Activated CD8-positive, alpha-beta memory T cell treated with anti-CD3 and anti-CD28 coated beads, Interleukin-2, amount 50 U/mL, for 24 hours (primary cell): ENCODE data around the gene ERFE.

Experiments
- DNase-seq: peaks from one replicate; pipeline ENCODE4 v3.0.0-alpha.2; 2020; ENCODE audit errors: extremely low read depth

ERFE gene

DNA sequence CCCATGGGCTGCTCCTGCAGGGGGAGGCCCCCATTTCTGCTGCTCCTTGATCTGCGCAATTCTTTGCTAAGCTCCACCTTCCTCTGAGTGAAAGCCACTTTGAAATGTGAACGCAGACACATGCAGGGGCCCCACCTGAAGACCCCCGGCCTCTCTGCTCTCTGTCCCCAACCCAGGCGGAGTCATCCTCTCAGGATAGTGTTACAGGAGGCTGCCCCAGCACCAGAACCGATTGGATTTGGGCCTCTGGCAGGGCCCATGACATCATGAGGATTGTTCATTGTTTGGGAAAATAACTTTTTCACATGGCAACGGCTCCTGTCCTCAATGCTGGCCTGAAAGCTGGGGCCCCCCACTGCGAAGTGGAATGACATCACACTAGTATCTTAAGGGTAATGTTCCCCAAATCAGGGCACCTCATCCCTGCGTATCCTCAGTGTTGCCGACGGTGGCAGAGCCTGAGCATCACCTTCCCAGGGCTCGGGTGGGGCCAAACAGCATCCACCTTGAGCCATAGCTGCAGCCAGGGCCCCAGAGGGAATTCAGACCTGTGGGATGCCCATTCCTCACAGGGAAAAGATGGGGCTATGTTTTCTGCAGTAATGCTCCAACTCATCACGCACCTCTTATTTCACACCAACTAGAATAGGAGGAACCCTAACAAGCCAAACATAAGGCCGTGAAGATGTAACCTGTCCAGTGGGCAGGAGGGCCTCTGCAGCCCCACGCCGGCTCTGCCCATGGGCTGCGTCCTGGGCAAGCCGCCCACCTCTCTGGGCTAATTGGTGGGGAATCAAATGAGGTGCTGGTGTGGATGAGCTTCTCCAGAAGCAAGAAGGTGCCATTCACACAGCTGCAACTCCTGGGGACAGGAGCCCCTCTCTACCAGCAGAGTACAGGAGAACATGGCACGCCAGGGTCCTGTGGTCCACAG is 2.7 kb upstream of the ERFE start:
- DNase-seq = no peak

- DNase-seq = no peak
Measured at GRCh38 chr2:238157506-238158017, 1.2 kb upstream of the ERFE start.

DNA sequence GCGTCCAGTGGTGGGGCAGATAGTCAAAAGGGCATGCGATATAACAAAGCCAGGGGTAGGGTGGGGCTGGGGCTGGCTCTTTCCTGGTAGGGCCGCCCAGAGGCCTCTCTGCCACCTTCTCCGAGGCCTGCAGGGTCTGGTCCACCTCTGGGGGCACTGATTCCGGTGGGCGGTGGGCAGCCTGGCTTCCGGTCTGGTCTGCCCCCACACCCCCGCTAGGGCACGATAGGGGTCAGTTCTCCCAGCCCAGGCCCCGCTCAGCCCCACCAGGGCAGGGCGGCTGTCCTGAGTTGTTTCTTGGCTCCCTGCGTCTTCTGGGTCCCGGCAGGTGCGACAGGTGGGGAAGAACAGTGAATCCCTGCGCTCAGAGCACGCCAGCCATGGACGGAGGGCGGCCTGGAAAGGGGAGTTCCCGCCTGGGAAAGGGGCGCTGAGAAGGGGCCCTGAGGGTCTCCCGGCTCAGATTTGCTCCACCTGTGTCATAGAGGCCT is 707 bp upstream of the ERFE start:
- DNase-seq = no peak

GRCh38 chr2:238159071-238159539 is 335 bp downstream of the ERFE start:
- DNase-seq = no peak

- no peak for DNase-seq
Measured at GRCh38 chr2:238159661-238160205, 963 bp downstream of the ERFE start.

DNA sequence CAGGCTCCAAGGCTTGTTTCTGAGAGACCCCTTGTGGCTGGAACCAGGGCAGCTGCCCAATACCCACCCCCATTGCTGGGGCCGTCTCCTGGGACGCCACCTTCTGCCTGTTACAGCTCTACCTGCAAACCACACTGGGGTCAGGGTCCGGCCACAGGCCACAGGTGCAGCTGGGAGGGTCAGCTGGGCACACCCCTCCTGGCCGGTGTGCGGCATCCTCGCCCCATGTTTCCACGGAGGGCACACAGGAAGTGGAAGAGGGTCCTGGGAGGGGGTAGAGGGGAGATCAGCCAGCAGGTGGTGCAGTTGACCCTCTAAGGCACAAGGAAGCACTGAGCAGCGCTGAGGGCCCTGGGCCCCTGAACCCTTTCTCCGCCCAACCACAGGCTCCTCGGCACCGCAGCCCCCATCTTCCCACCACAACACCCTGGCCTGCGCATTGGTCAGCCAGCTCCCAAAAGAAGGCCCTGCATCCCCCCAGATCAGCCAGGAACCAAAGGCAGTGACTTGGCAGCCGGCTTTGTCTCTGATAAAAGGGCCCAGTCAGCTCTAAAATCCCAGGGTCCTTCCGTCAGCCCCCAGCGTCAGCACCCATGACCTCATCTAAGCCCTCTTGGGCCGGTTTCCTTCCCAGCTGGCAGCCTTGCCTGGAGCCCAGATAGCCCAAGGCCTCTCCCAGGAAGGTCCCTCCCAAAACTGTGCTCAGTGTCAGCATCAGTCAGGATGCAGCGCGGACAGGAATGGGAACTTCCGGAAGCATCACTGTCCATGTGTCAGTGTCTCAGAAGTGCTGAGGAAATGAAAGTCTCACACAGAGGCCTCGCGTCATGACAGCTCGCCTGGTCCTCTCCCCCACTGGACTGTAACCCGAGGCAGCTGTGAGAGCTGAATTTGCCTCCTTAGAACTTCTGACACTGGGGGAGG is 1.7 kb downstream of the ERFE start:
- DNase-seq = no peak

DNA sequence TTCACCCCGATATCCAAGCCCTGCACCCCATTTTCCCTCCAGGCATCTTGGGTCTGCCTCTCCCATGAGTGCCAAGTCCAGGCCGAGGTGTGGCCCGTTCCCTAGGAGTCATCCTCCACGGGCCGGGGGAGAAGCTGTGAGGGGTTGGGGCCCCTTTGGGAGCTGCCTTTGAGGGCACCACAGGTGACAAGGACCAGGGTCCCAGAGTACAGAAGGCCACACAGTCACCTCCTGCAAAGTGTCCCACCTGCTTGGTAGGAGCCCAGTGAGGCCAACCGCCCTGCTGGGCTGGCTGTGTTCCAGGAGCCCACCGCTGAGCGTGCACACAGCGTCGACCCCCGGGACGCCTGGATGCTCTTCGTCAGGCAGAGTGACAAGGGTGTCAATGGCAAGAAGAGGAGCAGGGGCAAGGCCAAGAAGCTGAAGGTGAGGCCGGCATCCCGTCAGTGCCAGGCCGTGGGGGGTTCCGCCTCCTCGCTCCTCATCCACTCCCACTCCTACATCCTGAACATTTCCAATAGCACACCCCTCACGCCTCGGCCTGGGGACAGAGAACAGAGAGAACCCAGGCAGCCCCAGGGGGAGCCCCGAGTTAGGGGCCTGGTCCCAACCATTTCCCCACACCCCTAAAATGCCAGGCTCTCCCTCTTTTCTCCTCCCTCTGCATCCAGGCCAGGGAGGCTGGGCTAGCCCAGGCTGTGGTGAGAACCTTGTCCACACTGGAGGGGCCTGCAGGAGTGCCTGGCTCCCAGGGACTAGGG is 2.7 kb downstream of the ERFE start:
- DNase-seq = no peak

GRCh38 chr2:238162251-238162845 is 3.6 kb downstream of the ERFE start:
- no peak for DNase-seq

- DNase-seq = no peak
Measured at GRCh38 chr2:238162846-238163441, 4.2 kb downstream of the ERFE start.

DNA sequence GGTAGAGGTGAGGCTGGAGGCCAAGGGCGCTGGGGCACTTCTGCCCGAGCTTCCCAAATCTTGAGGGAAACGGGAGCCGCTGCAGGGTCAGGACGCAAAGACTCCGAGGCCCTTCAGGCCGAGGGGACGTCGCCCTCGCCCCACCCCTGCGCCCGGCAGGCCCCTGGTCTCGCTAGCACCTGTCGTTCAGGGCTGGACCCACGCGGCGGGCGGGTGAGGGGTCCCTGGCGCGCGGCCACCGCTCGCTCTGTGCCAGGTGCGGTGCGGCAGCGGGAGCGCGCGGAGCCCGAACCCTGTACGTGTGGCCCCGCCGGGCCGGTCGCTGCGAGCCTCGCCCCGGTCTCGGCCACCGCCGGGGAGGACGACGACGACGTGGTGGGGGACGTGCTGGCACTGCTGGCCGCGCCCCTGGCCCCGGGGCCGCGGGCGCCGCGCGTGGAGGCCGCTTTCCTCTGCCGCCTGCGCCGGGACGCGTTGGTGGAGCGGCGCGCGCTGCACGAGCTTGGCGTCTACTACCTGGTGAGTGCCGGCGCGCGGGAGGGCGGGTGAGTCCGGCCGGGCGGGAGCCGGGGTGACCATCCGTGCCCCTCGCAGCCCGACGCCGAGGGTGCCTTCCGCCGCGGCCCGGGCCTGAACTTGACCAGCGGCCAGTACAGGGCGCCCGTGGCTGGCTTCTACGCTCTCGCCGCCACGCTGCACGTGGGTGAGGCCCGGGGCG is 4.9 kb downstream of the ERFE start:
- no peak for DNase-seq

- no peak for DNase-seq
Measured at GRCh38 chr2:238164906-238165287, 6.1 kb downstream of the ERFE start.

- no peak for DNase-seq
Measured at GRCh38 chr2:238165288-238165921, 6.6 kb downstream of the ERFE start.

DNA sequence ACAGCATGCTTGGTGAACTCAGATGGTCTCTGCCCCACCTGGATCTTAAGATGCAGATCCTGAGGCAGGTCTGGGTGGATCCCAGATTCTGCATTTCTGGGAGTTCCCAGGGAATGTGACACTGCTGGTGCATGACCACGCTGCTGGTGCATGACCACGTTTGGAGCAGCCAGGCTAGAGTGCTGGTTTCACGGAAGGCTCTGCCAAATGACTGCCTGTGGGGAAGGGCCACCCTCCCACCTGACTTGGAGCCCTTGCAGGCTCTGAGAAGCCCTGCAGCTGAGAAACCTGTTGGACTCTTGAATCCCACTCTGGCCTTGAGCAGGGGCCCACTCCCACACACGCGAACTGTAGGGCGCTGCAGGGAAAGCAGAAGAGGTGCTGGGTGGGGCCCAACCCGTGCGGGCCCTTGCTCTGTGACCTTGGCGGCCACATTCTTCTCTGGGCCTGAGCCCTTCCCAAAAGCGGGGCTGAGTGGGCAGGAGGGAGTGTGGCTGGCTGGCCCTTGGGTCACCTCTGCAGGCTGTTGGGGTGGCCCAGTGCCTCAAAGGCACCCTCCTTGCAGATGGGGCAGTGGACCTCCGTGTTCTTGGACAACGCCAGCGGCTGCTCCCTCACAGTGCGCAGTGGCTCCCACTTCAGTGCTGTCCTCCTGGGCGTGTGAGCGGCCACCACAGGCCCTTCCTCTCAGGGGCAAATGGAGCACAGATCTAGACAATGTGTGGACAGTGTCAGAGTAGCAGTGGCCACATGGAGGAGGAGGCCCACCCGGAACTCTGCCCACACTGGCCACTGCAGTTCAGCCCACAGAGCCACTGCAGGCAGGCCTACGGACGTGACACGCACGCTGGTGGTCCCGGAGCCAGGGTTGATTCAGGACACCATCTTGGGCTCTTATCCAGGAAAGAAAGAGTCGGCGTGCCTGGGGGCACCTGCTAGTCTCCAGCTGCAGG is 7.9 kb downstream of the ERFE start:
- no peak for DNase-seq

- no peak for DNase-seq
Measured at GRCh38 chr2:238167344-238167715, 8.6 kb downstream of the ERFE start.

- no peak for DNase-seq
Measured at GRCh38 chr2:238167761-238168160, 9.0 kb downstream of the ERFE start.

DNA sequence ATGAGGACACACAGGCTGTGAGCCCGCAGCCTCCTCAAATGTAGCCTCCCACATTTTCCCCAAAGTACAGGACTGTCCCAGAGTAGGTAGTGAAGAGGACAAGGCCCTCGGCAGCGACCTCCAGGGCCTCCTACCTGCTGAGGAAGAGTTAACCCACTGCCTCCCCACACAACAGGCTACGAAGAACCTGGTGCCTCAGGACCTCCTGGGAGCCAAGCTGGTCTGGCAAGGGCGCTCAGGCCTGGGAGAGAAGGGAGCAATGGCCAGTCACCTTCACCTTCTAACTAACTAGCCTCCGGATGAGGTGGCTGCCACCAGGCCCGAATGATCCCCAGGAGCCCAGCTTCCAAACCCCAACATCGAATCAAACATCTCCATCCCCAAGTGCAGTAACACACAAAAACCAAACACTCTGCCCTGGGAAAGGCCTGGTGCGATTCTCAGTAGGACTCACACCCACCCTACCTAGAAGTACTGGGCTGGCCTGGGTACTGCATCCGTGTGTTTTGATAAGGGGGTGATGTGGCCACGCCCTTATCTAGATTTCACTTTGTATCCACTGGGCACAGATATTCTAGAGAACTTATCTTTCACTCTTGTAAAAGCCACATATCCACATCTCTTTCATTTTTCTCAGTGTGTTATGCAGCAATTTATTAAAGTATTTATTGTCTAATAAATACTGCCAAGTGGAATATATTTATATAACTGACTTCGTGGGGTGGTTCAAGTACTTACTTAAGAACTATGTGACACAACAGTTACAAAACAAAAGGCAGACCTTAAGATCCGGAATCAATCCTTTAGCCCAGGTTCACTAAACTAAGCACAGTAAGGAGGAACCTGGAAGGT is 9.7 kb downstream of the ERFE start:
- DNase-seq = no peak
